PC-3 (cell line): ENCODE results near the gene EDIL3. TPM values are rescaled to one million over a fixed set of nuclear protein-coding genes. Genes with fewer than 3 reads are reported as not detected.

Experiments used
- ATAC-seq: fragments of 200-7000 bp; cut with Tn5 transposase; 2 replicates; pipeline ENCODE4 v1.9.1; 2020; ENCODE audit warnings: mild to moderate bottlenecking, moderate library complexity
- BruUV-seq: library from RNA; stranded (reverse); fragments of 400-500 nt; replicated peaks from 2 replicates; lab custom pipeline; 2021; lab: Mats Ljungman, UMichigan
- CTCF ChIA-PET: fragments of 300-600 bp; sonication (Branson Sonifier 250); formaldehyde crosslinking; loops from one replicate; lab custom pipeline; 2022; ENCODE audit warnings: antibody characterized with exemption; lab: Charles Lee
- POLR2A ChIA-PET: fragments of 300-600 bp; sonication (Branson Sonifier 250); formaldehyde crosslinking; loops from one replicate; lab custom pipeline; 2022; ENCODE audit warnings: antibody characterized with exemption; ENCODE audit not compliant: unreplicated experiment; lab: Charles Lee
- DNase-seq: peaks from one replicate; pipeline ENCODE4 v3.0.0-alpha.2; 2015
- H2AFZ ChIP-seq: fragments of 300-600 bp; sonication (generic); 2 replicates; pipeline ENCODE4 v1.6.0; 2016; ENCODE audit warnings: antibody characterized with exemption, low read length
- H3F3A ChIP-seq: fragments of 300-600 bp; sonication (generic); one replicate; pipeline ENCODE4 v1.6.0; 2017; ENCODE audit warnings: antibody characterized with exemption, low read length, control low read depth, mild to moderate bottlenecking; ENCODE audit not compliant: unreplicated experiment
- H3K27ac ChIP-seq: fragments of 300-600 bp; sonication (generic); 2 replicates; pipeline ENCODE4 v1.5.1; 2016; ENCODE audit warnings: mild to moderate bottlenecking, low read length
- H3K27me3 ChIP-seq: fragments of 300-600 bp; sonication (generic); 2 replicates; pipeline ENCODE4 v1.6.1; 2016; ENCODE audit warnings: low read length, mixed read lengths
- H3K36me3 ChIP-seq: fragments of 300-600 bp; sonication (generic); 2 replicates; pipeline ENCODE4 v1.6.1; 2016; ENCODE audit warnings: low read depth, mixed run types, low read length, mixed read lengths
- H3K4me1 ChIP-seq: fragments of 300-600 bp; sonication (generic); 2 replicates; pipeline ENCODE4 v1.5.1; 2016; ENCODE audit warnings: low read length; ENCODE audit not compliant: insufficient read depth
- H3K4me2 ChIP-seq: fragments of 300-600 bp; sonication (generic); 2 replicates; pipeline ENCODE4 v1.6.0; 2016; ENCODE audit warnings: low read length
- H3K4me3 ChIP-seq: fragments of 300-600 bp; sonication (generic); 2 replicates; pipeline ENCODE4 v1.5.1; 2016; ENCODE audit warnings: mild to moderate bottlenecking, low read length, mixed read lengths
- H3K79me2 ChIP-seq: fragments of 300-600 bp; sonication (generic); 2 replicates; pipeline ENCODE4 v1.6.1; 2017; ENCODE audit warnings: low read length, mixed read lengths
- H3K9ac ChIP-seq: fragments of 300-600 bp; sonication (generic); 2 replicates; pipeline ENCODE4 v1.6.0; 2016; ENCODE audit warnings: mild to moderate bottlenecking, low read length
- H3K9me2 ChIP-seq: fragments of 300-600 bp; sonication (generic); replicated peaks from 2 replicates; pipeline ENCODE4 v1.6.1; 2016; ENCODE audit warnings: mixed run types, low read length, mixed read lengths
- H3K9me3 ChIP-seq: fragments of 300-600 bp; sonication (generic); 2 replicates; pipeline ENCODE4 v1.6.1; 2016; ENCODE audit warnings: low read length, mixed read lengths
- H4K20me1 ChIP-seq: fragments of 300-600 bp; sonication (generic); 2 replicates; pipeline ENCODE4 v1.6.1; 2016; ENCODE audit warnings: low read length, mixed read lengths
- EZH2 ChIP-seq: fragments of 300-600 bp; sonication (generic); IDR thresholded peaks from one replicate; pipeline ENCODE4 v1.6.1; 2017; ENCODE audit warnings: antibody characterized with exemption, mild to moderate bottlenecking, low read length; ENCODE audit not compliant: unreplicated experiment
- EZH2phosphoT487 ChIP-seq: fragments of 300-600 bp; sonication (generic); IDR thresholded peaks from 2 replicates; pipeline ENCODE4 v1.6.1; 2018; ENCODE audit warnings: mild to moderate bottlenecking, antibody characterized with exemption, low read length, borderline replicate concordance
- intact Hi-C: fragments of 100-400 bp; cut with micrococcal nuclease; formaldehyde crosslinking; loops from 2 replicates; pipeline ENCODE4 v1.9.0; 2023
- total RNA-seq: library from RNA; depleted of rRNA; stranded (reverse); fragments of >200 nt; gene quantifications from 2 replicates; pipeline ENCODE4 v1.2.3, GENCODE V29; 2014
- TF ChIP-seq, protein P1 (sequence below): fragments of 300-600 bp; sonication (generic); conservative IDR thresholded peaks from 2 replicates; pipeline ENCODE4 v1.5.1; 2017; ENCODE audit warnings: antibody characterized with exemption, low read depth, mild to moderate bottlenecking, low read length

The EDIL3 gene
- total RNA-seq, 1 experiment from 2014 or later, result 13.8 TPM

DNA sequence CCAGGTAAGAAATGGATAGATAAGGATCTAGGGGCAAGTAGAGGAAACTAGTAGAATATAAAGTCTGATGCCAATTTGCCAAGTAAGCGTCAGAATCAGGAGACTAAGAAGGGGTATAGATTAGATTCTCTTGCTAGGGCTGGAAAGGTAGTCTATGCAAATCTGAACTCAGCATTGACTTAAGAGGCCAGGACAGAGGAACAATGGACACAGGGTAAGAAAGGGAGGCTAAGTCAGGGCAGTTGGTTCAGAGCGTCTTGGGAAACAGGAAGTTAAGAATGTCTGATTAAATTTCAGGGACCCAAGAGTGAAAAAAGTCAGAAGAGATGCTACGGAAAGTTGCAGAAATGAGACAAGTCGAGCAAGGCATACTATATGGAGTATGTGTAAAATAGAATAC is 400.8 kb downstream of the EDIL3 start:
- H3K4me3 ChIP-seq, result no peak overlapping the region
- no peaks in the 10 kb centered on the region for H3K4me1 ChIP-seq
- no peaks in the 10 kb centered on the region for H4K20me1 ChIP-seq
- H3K79me2 ChIP-seq, result no peaks in the 10 kb centered on the region
- H3K27ac ChIP-seq, result no peak overlapping the region
- no peak overlapping the region for H3K9ac ChIP-seq
- DNase-seq (no peak), ATAC-seq (no peak)
- H3K36me3 ChIP-seq, result no peaks in the 10 kb centered on the region
- no TSS peak for BruUV-seq
- no peaks in the 10 kb centered on the region for H3K27me3 ChIP-seq
- H3K9me2 ChIP-seq, result no peaks in the 10 kb centered on the region
- H3F3A ChIP-seq, result no peaks in the 10 kb centered on the region
- ChIA-PET CTCF (no interaction called here), POLR2A (no interaction called here)
- H3K9me3 ChIP-seq, result no peaks in the 10 kb centered on the region
- intact Hi-C loops, result no loop called here
- no peak overlapping the region for H2AFZ ChIP-seq
- no peak for TF ChIP-seq EZH2
- TF ChIP-seq, protein P1, sequence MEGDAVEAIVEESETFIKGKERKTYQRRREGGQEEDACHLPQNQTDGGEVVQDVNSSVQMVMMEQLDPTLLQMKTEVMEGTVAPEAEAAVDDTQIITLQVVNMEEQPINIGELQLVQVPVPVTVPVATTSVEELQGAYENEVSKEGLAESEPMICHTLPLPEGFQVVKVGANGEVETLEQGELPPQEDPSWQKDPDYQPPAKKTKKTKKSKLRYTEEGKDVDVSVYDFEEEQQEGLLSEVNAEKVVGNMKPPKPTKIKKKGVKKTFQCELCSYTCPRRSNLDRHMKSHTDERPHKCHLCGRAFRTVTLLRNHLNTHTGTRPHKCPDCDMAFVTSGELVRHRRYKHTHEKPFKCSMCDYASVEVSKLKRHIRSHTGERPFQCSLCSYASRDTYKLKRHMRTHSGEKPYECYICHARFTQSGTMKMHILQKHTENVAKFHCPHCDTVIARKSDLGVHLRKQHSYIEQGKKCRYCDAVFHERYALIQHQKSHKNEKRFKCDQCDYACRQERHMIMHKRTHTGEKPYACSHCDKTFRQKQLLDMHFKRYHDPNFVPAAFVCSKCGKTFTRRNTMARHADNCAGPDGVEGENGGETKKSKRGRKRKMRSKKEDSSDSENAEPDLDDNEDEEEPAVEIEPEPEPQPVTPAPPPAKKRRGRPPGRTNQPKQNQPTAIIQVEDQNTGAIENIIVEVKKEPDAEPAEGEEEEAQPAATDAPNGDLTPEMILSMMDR, result no peak
- TF ChIP-seq EZH2phosphoT487, result no peak
- H3K4me2 ChIP-seq, result no peak overlapping the region

DNA sequence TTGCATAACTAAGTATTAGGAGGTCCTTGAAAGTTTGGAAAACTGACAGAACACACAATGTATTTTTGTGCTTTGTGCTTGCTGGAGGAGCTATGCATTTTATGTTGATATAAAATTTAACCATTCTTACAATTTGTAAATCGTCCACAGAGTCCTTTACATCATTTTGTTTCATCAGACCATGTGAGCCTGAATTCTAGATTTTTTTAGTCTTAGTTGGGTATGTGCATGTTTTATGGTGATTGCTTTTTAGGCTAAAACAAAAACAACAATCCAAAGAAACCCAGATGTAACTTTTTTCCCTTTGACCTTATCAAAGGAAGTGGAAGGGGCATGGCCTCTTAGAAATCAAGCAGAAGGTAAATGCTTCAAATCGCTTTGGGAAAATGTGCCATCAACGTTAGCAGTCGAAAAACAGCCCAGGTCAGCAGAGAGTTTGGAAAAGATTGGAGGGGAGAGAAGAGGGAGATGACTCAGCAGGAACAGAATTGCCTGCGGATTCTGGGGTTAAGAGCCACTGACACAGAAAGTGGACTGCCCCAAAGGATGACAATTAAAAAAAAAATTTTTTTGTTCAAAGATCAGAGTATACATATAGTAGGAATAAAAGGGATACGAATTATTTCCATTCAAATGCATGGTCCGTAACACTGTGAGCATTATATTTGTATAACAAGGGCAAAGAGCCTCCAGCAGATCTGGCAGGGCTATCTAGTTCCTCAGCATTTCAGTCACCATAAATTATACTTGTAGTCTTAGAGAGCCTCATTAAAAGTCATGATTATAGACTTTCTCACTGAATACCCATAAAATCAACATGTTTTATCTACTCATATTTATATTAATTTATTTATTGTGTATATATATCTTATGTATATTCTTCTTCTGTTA is 410.5 kb downstream of the EDIL3 start:
- no peak overlapping the region for H3K9ac ChIP-seq
- no peaks in the 10 kb centered on the region for H3K36me3 ChIP-seq
- no peak overlapping the region for H3K27ac ChIP-seq
- no peaks in the 10 kb centered on the region for H3K9me3 ChIP-seq
- peaks cover 3% of the 10 kb centered on the region for H3F3A ChIP-seq
- H3K4me2 ChIP-seq, result no peak overlapping the region
- no peak overlapping the region for H3K4me3 ChIP-seq
- intact Hi-C loops, result no loop called here
- H4K20me1 ChIP-seq, result no peaks in the 10 kb centered on the region
- H3K27me3 ChIP-seq, result no peaks in the 10 kb centered on the region
- 0 out of 2 replicates have a peak overlapping the region, but pooled peaks have one; percentile 53 for H2AFZ ChIP-seq
- H3K79me2 ChIP-seq, result no peaks in the 10 kb centered on the region
- ChIA-PET CTCF (no interaction called here), POLR2A (no interaction called here)
- ATAC-seq (no peak), DNase-seq (no peak)
- TF ChIP-seq, protein P1, result no peak
- TF ChIP-seq EZH2phosphoT487 (no peak), EZH2 (no peak)
- no peaks in the 10 kb centered on the region for H3K9me2 ChIP-seq
- peaks cover 22% of the 10 kb centered on the region for H3K4me1 ChIP-seq
- no TSS peak for BruUV-seq

DNA sequence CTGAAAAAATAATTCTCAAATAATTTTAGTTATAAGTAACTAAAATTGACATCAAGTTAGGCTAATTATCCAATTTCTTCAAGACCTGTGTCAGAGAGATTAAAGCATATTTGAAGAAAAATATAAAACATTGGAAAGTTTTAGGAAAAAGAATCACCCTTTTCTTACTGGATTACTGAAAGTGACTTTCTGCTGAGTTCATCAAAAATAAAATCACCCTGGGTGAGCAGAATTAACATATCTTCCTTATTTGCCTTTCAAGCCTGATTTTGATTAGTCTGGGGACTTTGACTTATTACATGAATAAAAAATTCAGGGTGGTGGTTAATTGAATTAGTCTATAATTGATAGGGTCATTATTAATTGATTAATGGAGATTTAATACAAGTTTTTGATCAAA is 411.8 kb downstream of the EDIL3 start:
- BruUV-seq, result no TSS peak
- Histone ChIP-seq H3K9me2 (no peaks in the 10 kb centered on the region), H3K36me3 (no peaks in the 10 kb centered on the region), H3F3A (peaks cover 3% of the 10 kb centered on the region), H3K4me2 (no peak overlapping the region), H2AFZ (no peak overlapping the region), H3K27ac (0 out of 2 replicates have a peak overlapping the region, but pooled peaks have one; percentile 5), H3K4me1 (peaks cover 22% of the 10 kb centered on the region), H3K9me3 (no peaks in the 10 kb centered on the region), H4K20me1 (no peaks in the 10 kb centered on the region), H3K79me2 (no peaks in the 10 kb centered on the region), H3K4me3 (no peak overlapping the region), H3K27me3 (no peaks in the 10 kb centered on the region), H3K9ac (no peak overlapping the region)
- DNase-seq (no peak), ATAC-seq (no peak)
- TF ChIP-seq EZH2 (no peak), EZH2phosphoT487 (no peak)
- TF ChIP-seq, protein P1, result no peak
- ChIA-PET POLR2A (no interaction called here), CTCF (no interaction called here)
- intact Hi-C loops, result no loop called here
